CD4-positive, alpha-beta T cell treated with Interferon gamma for 1 hour (primary cell): ENCODE measurements around the gene C4orf50.

Source experiments
- DNase-seq: peaks from one replicate; pipeline ENCODE4 v3.0.0-alpha.2; 2020

The C4orf50 gene

GRCh38 chr4:5940470-5941203 lies 77.6 kb downstream of the C4orf50 start:
- DNase-seq, result no peak

- DNase-seq, result no peak
Measured at GRCh38 chr4:5933996-5934831, 84.0 kb downstream of the C4orf50 start.

GRCh38 chr4:5933116-5933515 lies 85.1 kb downstream of the C4orf50 start:
- no peak for DNase-seq

GRCh38 chr4:5932035-5932568 lies 86.1 kb downstream of the C4orf50 start:
- no peak for DNase-seq

- DNase-seq, result no peak
Measured at GRCh38 chr4:5931526-5931925, 86.7 kb downstream of the C4orf50 start.

GRCh38 chr4:5930876-5931275 lies 87.4 kb downstream of the C4orf50 start:
- no peak for DNase-seq

GRCh38 chr4:5930456-5930855 lies 87.8 kb downstream of the C4orf50 start:
- DNase-seq, result no peak

GRCh38 chr4:5928844-5929420 lies 89.3 kb downstream of the C4orf50 start:
- no peak for DNase-seq

- DNase-seq, result no peak
Measured at GRCh38 chr4:5928274-5928673, 90.0 kb downstream of the C4orf50 start.

- DNase-seq, result no peak
Measured at GRCh38 chr4:5927747-5928146, 90.5 kb downstream of the C4orf50 start.

- DNase-seq, result no peak
Measured at GRCh38 chr4:5927116-5927515, 91.1 kb downstream of the C4orf50 start.

GRCh38 chr4:5926598-5926997 lies 91.6 kb downstream of the C4orf50 start:
- no peak for DNase-seq

- DNase-seq, result no peak
Measured at GRCh38 chr4:5925419-5926200, 92.6 kb downstream of the C4orf50 start.

GRCh38 chr4:5924461-5925125 lies 93.6 kb downstream of the C4orf50 start:
- no peak for DNase-seq

GRCh38 chr4:5923376-5923775 lies 94.9 kb downstream of the C4orf50 start:
- DNase-seq, result no peak

GRCh38 chr4:5922556-5922955 lies 95.7 kb downstream of the C4orf50 start:
- no peak for DNase-seq

GRCh38 chr4:5921981-5922380 lies 96.2 kb downstream of the C4orf50 start:
- DNase-seq, result no peak

- no peak for DNase-seq
Measured at GRCh38 chr4:5921101-5921980, 96.9 kb downstream of the C4orf50 start.

GRCh38 chr4:5919571-5919970 lies 98.7 kb downstream of the C4orf50 start:
- DNase-seq, result no peak

- DNase-seq, result no peak
Measured at GRCh38 chr4:5919044-5919443, 99.2 kb downstream of the C4orf50 start.

- no peak for DNase-seq
Measured at GRCh38 chr4:5918331-5918985, 99.8 kb downstream of the C4orf50 start.
